GM12891 (cell line): ENCODE measurements around the gene SSX1.
"Not testable (repeated sequence)": the region's sequence is repeated elsewhere in the genome, so short reads cannot be mapped to it uniquely, and the experiment has no call there.

Experiments
- POLR2A ChIP-seq: IDR thresholded peaks from 2 replicates; pipeline ENCODE4 v1.6.1; 2011; ENCODE audit warnings: low read depth, low read length, control low read depth
- POLR2AphosphoS5 ChIP-seq: IDR thresholded peaks from 2 replicates; pipeline ENCODE4 v1.6.1; 2011; ENCODE audit warnings: low read depth, low read length, control low read depth
- POU2F2 ChIP-seq: IDR thresholded peaks from 2 replicates; pipeline ENCODE4 v1.6.1; 2011; ENCODE audit warnings: low read depth, mild to moderate bottlenecking, control low read depth, low read length, moderate library complexity
- TAF1 ChIP-seq: IDR thresholded peaks from 2 replicates; pipeline ENCODE4 v1.6.1; 2011; ENCODE audit warnings: low read depth, low read length, control low read depth

GRCh38 chrX:48252945-48253344 is 2.2 kb upstream of the SSX1 start:
- TF ChIP-seq POLR2AphosphoS5, POLR2A, POU2F2, TAF1: not testable (repeated sequence)
